ENCODE data around the gene ARL3.
"Not testable (repeated sequence)": the region's sequence is repeated elsewhere in the genome, so short reads cannot be mapped to it uniquely, and the experiment has no call there.

ARL3 gene

DNA sequence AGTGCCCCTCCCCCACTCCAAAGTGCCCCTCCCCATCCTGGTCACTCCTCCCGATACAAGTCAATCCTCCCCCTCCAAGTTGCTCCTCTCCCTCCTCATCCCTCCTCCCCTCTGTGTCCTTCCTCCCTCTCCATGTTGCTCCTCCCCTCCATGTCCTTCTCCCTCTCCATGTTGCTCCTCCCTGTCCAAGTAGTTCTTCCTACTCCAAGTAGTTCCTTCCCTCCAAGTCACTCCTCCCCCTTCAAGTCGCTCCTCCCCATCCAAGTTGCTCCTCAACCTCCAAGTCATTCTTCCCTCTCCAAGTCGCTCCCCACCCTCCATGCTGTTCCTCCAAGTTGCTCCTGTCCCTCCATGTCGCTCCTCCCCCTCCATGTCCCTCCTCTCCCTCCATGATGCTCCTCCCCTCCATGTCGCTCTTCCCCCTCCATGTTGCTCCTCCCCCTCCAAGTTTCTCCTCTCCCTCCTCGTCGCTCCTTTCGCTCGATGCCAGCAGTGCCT, 20.9 kb upstream of the ARL3 start:
- no peak for DNase-seq

GRCh38 chr10:102732661-102733060, 18.5 kb upstream of the ARL3 start:
- no peak for DNase-seq

DNA sequence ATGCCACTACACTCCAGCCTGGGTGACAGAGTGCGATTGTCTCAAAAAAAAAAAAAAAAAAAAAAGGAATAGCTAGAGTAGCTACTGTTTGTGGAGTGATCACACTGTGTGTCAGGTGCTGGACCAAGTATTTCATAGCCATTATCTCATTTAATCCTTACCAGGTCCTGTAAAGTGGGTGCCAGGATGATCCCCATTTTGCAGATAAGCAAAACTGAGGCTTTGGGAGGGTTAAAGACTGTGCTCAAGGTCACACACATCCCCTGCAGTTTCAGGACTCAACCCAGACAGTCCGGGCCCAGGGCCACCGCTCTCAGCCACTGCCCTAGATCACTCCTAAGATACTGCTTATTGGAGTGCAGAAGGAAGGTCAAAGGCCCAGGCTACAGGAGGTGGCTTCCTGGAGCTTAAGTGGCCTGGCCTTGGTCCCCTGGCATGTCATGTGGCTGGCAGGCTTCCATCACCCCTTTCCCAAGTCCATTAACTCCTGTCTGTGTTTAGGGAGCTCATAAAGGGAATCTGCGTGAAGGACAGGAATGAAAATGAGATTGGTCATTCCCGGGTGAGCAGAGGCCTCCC, 17.1 kb upstream of the ARL3 start:
- DNase-seq = no peak

- DNase-seq = peak; percentile 44
These were observed 15.1 kb upstream of the ARL3 start for GRCh38 chr10:102729029-102730026.

- DNase-seq = no peak
These were observed 13.0 kb upstream of the ARL3 start for GRCh38 chr10:102727037-102727818.

DNA sequence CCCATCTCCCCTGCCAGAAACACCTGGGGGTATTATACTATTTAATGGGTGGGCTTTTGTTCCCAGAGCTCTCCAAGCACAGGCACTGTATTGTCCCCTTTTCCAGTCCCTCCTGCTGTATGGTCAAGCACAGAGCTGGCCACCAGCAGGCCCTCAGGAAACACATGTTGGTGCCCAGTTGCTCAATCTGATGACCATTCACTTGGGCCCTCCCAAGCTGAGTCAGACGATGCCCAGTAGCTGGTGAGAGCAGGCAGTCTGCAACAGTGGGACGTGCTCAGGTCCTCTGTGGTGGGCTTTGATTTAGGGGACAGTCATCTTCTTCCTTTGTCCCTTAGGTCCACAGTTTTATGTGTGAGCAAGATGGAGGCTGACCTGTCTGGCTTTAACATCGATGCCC, 12.1 kb upstream of the ARL3 start:
- no peak for DNase-seq

- DNase-seq = no peak
These were observed 9.8 kb upstream of the ARL3 start for GRCh38 chr10:102723989-102724388.

- no peak for DNase-seq
These were observed 7.8 kb upstream of the ARL3 start for GRCh38 chr10:102721954-102722353.

DNA sequence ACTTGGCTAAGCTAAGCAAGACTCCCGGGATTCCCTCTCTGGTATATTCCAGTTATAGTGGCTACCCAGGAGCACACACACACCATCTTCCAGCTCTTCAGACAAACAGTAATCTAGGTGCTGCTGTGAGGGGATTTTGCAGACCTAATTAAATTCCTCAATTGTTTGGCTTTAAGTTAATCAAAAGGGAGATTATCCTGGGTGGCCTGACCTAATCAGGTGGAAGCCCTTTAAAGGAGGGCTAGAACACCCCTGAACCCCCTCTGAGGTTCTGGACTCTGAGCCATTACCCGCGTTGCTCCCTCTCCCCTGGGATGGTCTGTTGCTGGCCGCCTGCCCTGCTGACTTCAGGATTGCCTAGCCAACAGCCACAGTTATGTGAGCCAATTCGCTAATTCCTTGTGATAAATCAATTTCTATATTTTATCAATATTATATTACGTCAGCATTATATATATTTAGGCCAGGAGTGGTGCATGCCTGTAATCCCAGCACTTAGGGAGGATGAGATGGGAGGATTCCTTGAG, 6.6 kb upstream of the ARL3 start:
- no peak for DNase-seq

GRCh38 chr10:102720337-102720736, 6.1 kb upstream of the ARL3 start:
- no peak for DNase-seq

DNA sequence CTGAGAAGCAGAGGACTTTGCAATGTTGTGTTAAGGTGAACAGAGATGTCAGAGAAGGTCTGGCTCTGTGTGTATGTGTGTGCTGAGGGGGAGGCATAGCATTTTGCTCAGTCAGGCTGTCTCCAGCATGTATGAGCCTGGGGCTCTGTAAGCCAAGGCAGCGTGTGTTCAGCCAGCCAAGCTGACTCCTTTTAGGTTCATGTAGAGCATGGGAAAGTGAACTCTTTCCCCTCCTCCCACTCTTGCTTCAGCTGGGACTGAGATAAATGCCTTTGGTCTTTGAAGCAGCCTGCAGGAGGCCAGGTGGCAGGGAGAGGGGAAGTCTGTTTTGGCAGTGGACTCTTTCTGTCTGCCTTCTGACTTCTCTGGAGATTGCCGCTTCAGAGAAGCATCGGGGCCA, 4.0 kb upstream of the ARL3 start:
- no peak for DNase-seq

GRCh38 chr10:102716900-102717565, 2.8 kb upstream of the ARL3 start:
- DNase-seq = not testable (repeated sequence)

DNA sequence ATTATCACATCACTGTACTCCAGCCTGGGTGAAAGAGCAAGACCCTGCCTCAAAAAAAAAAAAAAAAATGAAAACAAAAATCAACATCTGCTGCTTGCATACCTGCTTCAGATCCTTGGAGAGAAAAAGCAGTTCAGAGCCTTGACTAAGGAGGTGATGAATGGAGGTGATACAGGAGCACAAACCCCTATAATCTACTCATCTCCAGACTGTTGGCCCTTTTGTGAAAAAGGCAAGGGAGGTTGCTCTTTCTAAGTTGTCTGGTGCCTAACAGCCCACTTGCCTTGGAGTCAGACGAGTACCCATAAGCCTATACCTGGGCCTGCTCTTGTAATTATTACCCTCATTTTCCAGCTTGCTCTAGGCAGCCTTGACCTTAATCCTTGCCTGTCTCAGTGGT, 1.7 kb upstream of the ARL3 start:
- no peak for DNase-seq

DNA sequence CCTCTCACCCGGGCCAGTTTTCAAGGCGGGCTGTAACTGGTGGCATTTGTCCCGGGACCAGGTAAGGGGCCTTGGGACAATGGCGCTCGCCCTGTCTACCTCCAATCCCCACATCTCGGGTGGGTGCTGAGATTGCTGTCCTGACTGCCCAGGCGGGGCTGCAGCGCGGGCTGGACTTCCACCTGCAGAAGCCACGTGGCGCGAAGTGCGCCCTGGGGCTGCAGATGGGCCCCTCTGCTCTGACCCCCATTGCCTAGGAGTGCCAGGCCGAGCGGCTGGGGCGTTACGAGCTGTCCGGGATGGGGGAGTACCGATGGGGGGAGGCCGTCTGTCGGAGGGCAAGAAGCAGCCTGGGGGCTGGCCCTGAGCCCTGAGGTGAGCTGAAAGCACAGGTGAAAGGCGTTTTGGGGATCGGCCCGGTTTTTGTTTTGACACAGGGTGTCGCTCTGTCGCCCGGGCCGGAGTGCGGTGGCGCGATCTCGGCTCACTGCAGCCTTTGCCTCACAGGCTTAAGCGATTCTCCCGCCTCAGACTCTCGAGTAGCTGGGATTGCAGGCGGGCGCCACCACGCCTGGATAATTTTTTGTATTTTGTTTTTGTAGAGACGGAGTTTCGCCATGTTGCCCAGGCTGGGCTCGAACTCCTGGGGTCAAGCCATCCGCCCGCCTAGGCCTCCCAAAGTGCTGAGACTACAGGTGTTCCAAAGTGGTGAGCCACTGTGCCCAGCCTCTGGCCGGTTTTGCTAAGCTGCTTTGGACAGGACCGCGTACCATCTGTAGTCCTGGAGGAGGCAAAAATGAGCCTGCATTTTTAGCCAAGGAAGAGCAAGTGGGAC, 641 bp upstream of the ARL3 start, which contains the start of gene SFXN2:
SFXN2 (plus strand) TSS at position 16 of the 835 bp plus-strand sequence. CDS start 12,001 bp downstream, outside the sequence.
- DNase-seq = no peak

GRCh38 chr10:102713539-102713813, 721 bp downstream of the ARL3 start:
- DNase-seq = no peak

GRCh38 chr10:102712843-102713538, 1.2 kb downstream of the ARL3 start:
- no peak for DNase-seq

- DNase-seq = no peak
These were observed 2.1 kb downstream of the ARL3 start for GRCh38 chr10:102712089-102712488.

GRCh38 chr10:102710609-102711008, 3.6 kb downstream of the ARL3 start:
- no peak for DNase-seq

- no peak for DNase-seq
These were observed 8.7 kb downstream of the ARL3 start for GRCh38 chr10:102705531-102705930.

GRCh38 chr10:102704915-102705314, 9.3 kb downstream of the ARL3 start:
- no peak for DNase-seq

- no peak for DNase-seq
These were observed 11.5 kb downstream of the ARL3 start for GRCh38 chr10:102702742-102703141.
